Central memory CD8-positive, alpha-beta T cell (primary cell): ENCODE results near the gene MOGAT1.

Experiments
- ATAC-seq: fragments of 150-1000 bp; cut with Tn5 transposase; replicated peaks from 2 replicates; pipeline ENCODE4 v1.10.0; 2022; ENCODE audit warnings: mild to moderate bottlenecking, moderate FRiP score, moderate number of reproducible peaks; ENCODE audit not compliant: poor library complexity, severe bottlenecking; ENCODE audit errors: extremely low read depth
- DNase-seq, 2 donors: peaks; one replicate each; pipeline ENCODE4 v3.0.0; 2021; ENCODE audit warnings: low spot score in 2 of 2
- H3K27ac Mint-ChIP-seq: one replicate; pipeline ENCODE4 v1.8.0; 2022; ENCODE audit warnings: low read depth, mild to moderate bottlenecking, moderate library complexity, mixed read lengths
- H3K27me3 Mint-ChIP-seq: one replicate; pipeline ENCODE4 v1.8.0; 2022; ENCODE audit warnings: mixed read lengths
- H3K36me3 Mint-ChIP-seq: one replicate; pipeline ENCODE4 v1.8.0; 2022; ENCODE audit warnings: mild to moderate bottlenecking, moderate library complexity, mixed read lengths; ENCODE audit not compliant: insufficient read depth
- H3K4me1 Mint-ChIP-seq: one replicate; pipeline ENCODE4 v1.8.0; 2022; ENCODE audit warnings: mixed read lengths
- H3K4me3 Mint-ChIP-seq: one replicate; pipeline ENCODE4 v1.8.0; 2022; ENCODE audit warnings: mild to moderate bottlenecking, moderate library complexity, mixed read lengths
- H3K9me3 Mint-ChIP-seq: one replicate; pipeline ENCODE4 v1.8.0; 2022; ENCODE audit warnings: mixed read lengths

MOGAT1 gene

GRCh38 chr2:222671259-222672067, at the start of gene MOGAT1:
Gene MOGAT1 (plus strand): TSS chr2:222671658. CDS start chr2:222671786, 128 bp downstream.
- H3K4me3 Mint-ChIP-seq = peak within 1 kb of the TSS; percentile 31
- H3K27me3 Mint-ChIP-seq = peaks cover 93% of the 10 kb centered on the region
- DNase-seq (no peak), ATAC-seq (no peak)
- H3K36me3 Mint-ChIP-seq = peaks cover 1% of the 10 kb centered on the region
- no peaks in the 10 kb centered on the region for H3K9me3 Mint-ChIP-seq
- H3K4me1 Mint-ChIP-seq = peaks cover 10% of the 10 kb centered on the region
- H3K27ac Mint-ChIP-seq = no peak within 1 kb of the TSS

DNA sequence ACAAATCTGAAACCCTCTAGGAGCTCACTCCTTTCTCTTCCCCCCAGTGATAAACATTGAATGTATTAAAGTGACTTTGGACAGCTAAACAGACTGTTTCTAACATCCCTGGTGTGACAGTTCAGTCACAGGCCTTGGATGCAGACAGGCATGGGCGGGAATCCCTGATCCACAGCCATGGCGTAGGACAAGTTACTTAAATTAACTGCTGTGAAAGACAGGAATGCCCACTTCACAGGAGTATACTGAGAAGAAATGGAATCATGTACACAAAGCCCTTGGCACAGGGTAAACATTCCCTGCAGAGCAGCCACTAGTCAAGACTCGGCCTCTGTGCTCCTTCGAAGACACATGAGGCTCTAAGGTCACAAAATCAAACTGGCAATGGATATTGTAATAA, 49.6 kb upstream of the MOGAT1 start:
- Mint-ChIP-seq H3K4me3 (no peak overlapping the region), H3K4me1 (no peaks in the 10 kb centered on the region), H3K9me3 (no peaks in the 10 kb centered on the region), H3K27me3 (no peaks in the 10 kb centered on the region), H3K27ac (no peak overlapping the region), H3K36me3 (peaks cover 41% of the 10 kb centered on the region)
- DNase-seq (no peak), ATAC-seq (no peak)

GRCh38 chr2:222622910-222623309, 48.5 kb upstream of the MOGAT1 start:
- Mint-ChIP-seq H3K4me3 (no peak overlapping the region), H3K9me3 (no peaks in the 10 kb centered on the region), H3K27me3 (no peaks in the 10 kb centered on the region), H3K4me1 (no peaks in the 10 kb centered on the region), H3K36me3 (peaks cover 42% of the 10 kb centered on the region), H3K27ac (no peak overlapping the region)
- DNase-seq = no peak
- ATAC-seq = no peak

DNA sequence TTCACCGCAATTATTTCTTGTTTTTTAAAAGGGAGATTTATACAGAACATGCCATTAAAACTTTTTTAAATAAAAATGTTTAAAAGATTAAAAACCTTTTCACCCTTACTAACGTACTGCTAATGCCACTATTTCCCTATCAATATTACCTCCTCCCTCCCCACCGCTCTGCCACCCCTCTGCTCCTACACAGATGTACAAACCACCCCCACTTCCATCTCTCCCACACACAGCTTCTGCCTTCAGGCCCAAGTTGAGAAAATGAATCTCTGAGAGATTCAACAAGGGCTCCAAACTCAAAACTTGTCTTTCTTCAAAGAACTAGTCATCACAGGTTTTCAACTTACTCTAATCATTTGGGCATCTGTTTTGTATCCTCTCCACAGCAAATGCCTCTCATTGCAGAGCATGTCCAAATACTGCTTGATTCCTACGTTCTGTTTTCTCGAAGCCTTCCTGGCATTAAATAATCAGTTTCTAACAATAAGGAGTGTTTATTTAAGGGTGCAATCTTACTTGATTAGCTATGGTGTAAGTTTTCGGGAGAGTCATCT, 47.6 kb upstream of the MOGAT1 start:
- Mint-ChIP-seq H3K4me3 (no peak overlapping the region), H3K27me3 (no peaks in the 10 kb centered on the region), H3K9me3 (no peaks in the 10 kb centered on the region), H3K4me1 (no peaks in the 10 kb centered on the region), H3K27ac (peak overlapping the region; percentile 21), H3K36me3 (peaks cover 40% of the 10 kb centered on the region)
- ATAC-seq = no peak
- no peak for DNase-seq

- no peak for DNase-seq
- Mint-ChIP-seq H3K4me1 (no peaks in the 10 kb centered on the region), H3K27ac (no peak overlapping the region), H3K27me3 (no peaks in the 10 kb centered on the region), H3K36me3 (peaks cover 53% of the 10 kb centered on the region), H3K4me3 (no peak overlapping the region), H3K9me3 (no peaks in the 10 kb centered on the region)
- ATAC-seq = no peak
Measured at GRCh38 chr2:222627764-222628163, 43.7 kb upstream of the MOGAT1 start.

GRCh38 chr2:222635295-222635694, 36.2 kb upstream of the MOGAT1 start:
- H3K27me3 Mint-ChIP-seq = no peaks in the 10 kb centered on the region
- H3K4me1 Mint-ChIP-seq = no peaks in the 10 kb centered on the region
- no peaks in the 10 kb centered on the region for H3K9me3 Mint-ChIP-seq
- H3K4me3 Mint-ChIP-seq = no peak overlapping the region
- DNase-seq = no peak
- no peak for ATAC-seq
- no peak overlapping the region for H3K27ac Mint-ChIP-seq
- peaks cover 40% of the 10 kb centered on the region for H3K36me3 Mint-ChIP-seq

DNA sequence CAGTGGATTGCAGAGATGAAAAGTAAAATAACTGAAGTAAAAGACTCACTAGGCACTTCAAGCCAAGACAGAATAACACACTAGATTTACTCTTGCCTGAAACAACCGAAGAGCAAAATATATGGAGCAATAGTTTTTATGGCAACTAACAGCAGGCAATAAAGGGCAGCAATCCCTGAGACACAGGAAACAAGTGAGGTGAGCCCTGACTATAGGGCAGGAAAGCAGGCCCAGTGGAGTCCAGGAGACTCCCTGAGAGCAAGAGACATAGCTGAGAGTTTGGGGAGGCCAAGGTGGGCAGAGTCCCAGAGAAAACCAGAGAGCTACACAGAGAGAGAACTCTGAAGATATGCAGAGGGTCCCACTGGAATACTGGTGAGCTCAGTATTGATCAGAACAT, 34.4 kb upstream of the MOGAT1 start:
- Mint-ChIP-seq H3K4me3 (no peak overlapping the region), H3K9me3 (no peaks in the 10 kb centered on the region), H3K36me3 (peaks cover 36% of the 10 kb centered on the region), H3K27me3 (no peaks in the 10 kb centered on the region), H3K27ac (no peak overlapping the region), H3K4me1 (no peaks in the 10 kb centered on the region)
- DNase-seq (no peak), ATAC-seq (no peak)

DNA sequence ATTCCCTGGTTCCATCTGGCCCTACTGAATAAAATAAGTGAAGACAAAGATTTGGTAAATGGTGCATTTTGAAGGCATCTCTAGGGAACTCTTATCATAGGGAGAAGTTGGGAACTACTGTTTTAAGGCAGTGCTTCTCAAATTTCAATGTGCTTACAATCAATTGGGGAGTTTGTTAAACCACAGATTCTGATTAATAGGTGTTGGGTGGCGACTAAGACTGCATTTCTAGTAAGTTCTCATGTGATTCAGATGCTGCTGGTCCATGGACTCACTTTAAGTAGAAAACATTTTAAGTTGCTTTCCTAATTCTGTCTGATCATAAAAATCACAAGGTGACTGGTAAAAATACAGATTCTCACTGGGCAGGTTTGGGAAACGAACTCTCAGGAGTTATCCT, 30.1 kb upstream of the MOGAT1 start:
- Mint-ChIP-seq H3K27me3 (no peaks in the 10 kb centered on the region), H3K36me3 (peaks cover 31% of the 10 kb centered on the region), H3K4me1 (peaks cover 6% of the 10 kb centered on the region), H3K9me3 (no peaks in the 10 kb centered on the region), H3K4me3 (no peak overlapping the region), H3K27ac (no peak overlapping the region)
- no peak for DNase-seq
- ATAC-seq = no peak

GRCh38 chr2:222643134-222643533, 28.3 kb upstream of the MOGAT1 start:
- ATAC-seq (no peak), DNase-seq (no peak)
- peaks cover 37% of the 10 kb centered on the region for H3K36me3 Mint-ChIP-seq
- no peak overlapping the region for H3K27ac Mint-ChIP-seq
- H3K27me3 Mint-ChIP-seq = no peaks in the 10 kb centered on the region
- no peak overlapping the region for H3K4me3 Mint-ChIP-seq
- peaks cover 7% of the 10 kb centered on the region for H3K4me1 Mint-ChIP-seq
- no peaks in the 10 kb centered on the region for H3K9me3 Mint-ChIP-seq

- no peak for DNase-seq
- H3K9me3 Mint-ChIP-seq = no peaks in the 10 kb centered on the region
- no peaks in the 10 kb centered on the region for H3K27me3 Mint-ChIP-seq
- peak overlapping the region; percentile 16 for H3K27ac Mint-ChIP-seq
- ATAC-seq = no peak
- H3K36me3 Mint-ChIP-seq = peaks cover 33% of the 10 kb centered on the region
- H3K4me3 Mint-ChIP-seq = no peak overlapping the region
- H3K4me1 Mint-ChIP-seq = peaks cover 25% of the 10 kb centered on the region
Measured at GRCh38 chr2:222646008-222646407, 25.4 kb upstream of the MOGAT1 start.

- Mint-ChIP-seq H3K4me1 (peaks cover 40% of the 10 kb centered on the region), H3K9me3 (no peaks in the 10 kb centered on the region), H3K4me3 (no peak overlapping the region), H3K27me3 (no peaks in the 10 kb centered on the region), H3K36me3 (peaks cover 28% of the 10 kb centered on the region), H3K27ac (no peak overlapping the region)
- no peak for DNase-seq
- no peak for ATAC-seq
Measured at GRCh38 chr2:222649801-222650200, 21.7 kb upstream of the MOGAT1 start.

GRCh38 chr2:222651718-222652418, 19.6 kb upstream of the MOGAT1 start:
- Mint-ChIP-seq H3K27me3 (no peaks in the 10 kb centered on the region), H3K27ac (no peak overlapping the region), H3K36me3 (peaks cover 27% of the 10 kb centered on the region), H3K9me3 (no peaks in the 10 kb centered on the region), H3K4me3 (no peak overlapping the region), H3K4me1 (peaks cover 56% of the 10 kb centered on the region)
- ATAC-seq = no peak
- no peak for DNase-seq
